Measurements from ENCODE around the gene CDH26.

- TF ChIP-seq EZH2phosphoT487 (IDR thresholded peaks at IDR 0.05; ENCODE audit: low read depth): no peak
- TF ChIP-seq CTCF (IDR thresholded peaks at IDR 0.05; ENCODE audit: low read depth, low read length): no peak
Observed at GRCh38 chr20:59972037-59972801, 14.0 kb downstream of the CDH26 start.
